A549 (cell line): Measurements from ENCODE around the gene SYTL2. TPM values are rescaled to one million over a fixed set of nuclear protein-coding genes. Genes with fewer than 3 reads are reported as not detected.

Source experiments
- ATAC-seq, 2 experiments: fragments of 200-7000 bp in 1 of 2; fragments of >200 bp in 1 of 2; cut with Nextera tagmentation in 1 of 2; cut with Tn5 transposase in 1 of 2; 3 replicates each; pipeline versions ENCODE4 v1.8.0 to v1.9.1; 2018 to 2020; ENCODE audit warnings: mild to moderate bottlenecking in 1 of 2, moderate library complexity in 1 of 2
- CTCF ChIA-PET: fragments of 300-600 bp; sonication (Branson Sonifier 250); formaldehyde crosslinking; extraction: SDS; loops from one replicate; lab custom pipeline; 2021; ENCODE audit warnings: antibody characterized with exemption, inconsistent platforms; lab: Yijun Ruan, JAX
- POLR2A ChIA-PET: fragments of 350-600 bp; formaldehyde crosslinking; extraction: SDS; loops from one replicate; lab custom pipeline; 2021; ENCODE audit warnings: antibody characterized with exemption, inconsistent platforms; lab: Yijun Ruan, JAX
- DNase-seq, 2 experiments: peaks; one replicate each; pipeline versions ENCODE4 v3.0.0 to v3.0.0-alpha.2; 2011 to 2016; ENCODE audit warnings: low read depth in 1 of 2, low spot score in 1 of 2
- FAIRE-seq: peaks from 2 replicates; lab custom pipeline; 2011; peaks lifted over from hg19 to GRCh38; lab: Jason Lieb, UNC
- H3K27ac ChIP-seq, 2 experiments: fragments of >200 bp; sonication (Bioruptor Twin); formaldehyde crosslinking; 3 replicates each; pipeline ENCODE4 v1.5.1; 2016 to 2017
- H3K4me1 ChIP-seq: fragments of >200 bp; sonication (Bioruptor Twin); formaldehyde crosslinking; 3 replicates; pipeline ENCODE4 v1.6.1; 2016
- H3K4me2 ChIP-seq: fragments of >200 bp; sonication (Bioruptor Twin); formaldehyde crosslinking; 3 replicates; pipeline ENCODE4 v1.6.1; 2016
- H3K4me3 ChIP-seq: fragments of >200 bp; sonication (Bioruptor Twin); formaldehyde crosslinking; 3 replicates; pipeline ENCODE4 v1.5.1; 2016
- H3K9me3 ChIP-seq: fragments of >200 bp; sonication (Bioruptor Twin); formaldehyde crosslinking; 3 replicates; pipeline ENCODE4 v1.6.1; 2016
- BHLHE40 ChIP-seq: IDR thresholded peaks from 2 replicates; pipeline ENCODE4 v1.6.1; 2012; ENCODE audit warnings: low read depth, low read length, inconsistent platforms
- CBX8 ChIP-seq: fragments of 200-600 bp; sonication (generic); IDR thresholded peaks from 2 replicates; pipeline ENCODE4 v1.6.1; 2016
- CHD4 ChIP-seq: fragments of 200-600 bp; sonication (generic); IDR thresholded peaks from 2 replicates; pipeline ENCODE4 v1.6.1; 2016; ENCODE audit warnings: antibody characterized with exemption, mild to moderate bottlenecking, borderline replicate concordance
- CTCF ChIP-seq: fragments of >200 bp; sonication (Bioruptor Twin); formaldehyde crosslinking; IDR thresholded peaks from 3 replicates; pipeline ENCODE4 v1.5.1; 2016
- EHMT2 ChIP-seq: fragments of 200-600 bp; sonication (generic); IDR thresholded peaks from 2 replicates; pipeline ENCODE4 v1.6.1; 2016; ENCODE audit warnings: antibody characterized with exemption, low read depth, mild to moderate bottlenecking, moderate library complexity
- ESRRA ChIP-seq: fragments of 150-350 bp; IDR thresholded peaks from 2 replicates; pipeline ENCODE4 v1.6.1; 2014; ENCODE audit warnings: mild to moderate bottlenecking, low read length, borderline replicate concordance
- FOSB ChIP-seq: fragments of 250-450 bp; sonication (Bioruptor Pico); IDR thresholded peaks from 2 replicates; pipeline ENCODE4 v1.5.0; 2020; ENCODE audit warnings: mild to moderate bottlenecking, moderate library complexity
- FOXS1 ChIP-seq: fragments of 250-450 bp; sonication (Bioruptor Pico); IDR thresholded peaks from 2 replicates; pipeline ENCODE4 v1.5.0; 2020; ENCODE audit warnings: mild to moderate bottlenecking, moderate library complexity
- GATA3 ChIP-seq: IDR thresholded peaks from 2 replicates; pipeline ENCODE4 v1.6.1; 2012; ENCODE audit warnings: borderline replicate concordance
- HDAC2 ChIP-seq: fragments of 200-600 bp; sonication (generic); IDR thresholded peaks from 2 replicates; pipeline ENCODE4 v1.6.1; 2016
- HEYL ChIP-seq: fragments of 250-450 bp; sonication (Bioruptor Pico); IDR thresholded peaks from 2 replicates; pipeline ENCODE4 v1.8.0; 2021; ENCODE audit warnings: mild to moderate bottlenecking, moderate library complexity
- HOXA7 ChIP-seq: fragments of 250-450 bp; sonication (Bioruptor Pico); IDR thresholded peaks from 2 replicates; pipeline ENCODE4 v1.5.0; 2020; ENCODE audit warnings: mild to moderate bottlenecking, moderate library complexity
- HOXB13 ChIP-seq: fragments of 250-450 bp; sonication (Bioruptor Pico); IDR thresholded peaks from 2 replicates; pipeline ENCODE4 v1.5.0; 2020; ENCODE audit warnings: low read depth, mild to moderate bottlenecking, moderate library complexity
- HOXB5 ChIP-seq: fragments of 250-450 bp; sonication (Bioruptor Pico); IDR thresholded peaks from 2 replicates; pipeline ENCODE4 v1.5.0; 2020; ENCODE audit warnings: mild to moderate bottlenecking, moderate library complexity
- JUN ChIP-seq, 2 experiments: fragments of >200 bp; sonication (Bioruptor Twin); formaldehyde crosslinking; IDR thresholded peaks; 2 replicates in 1 of 2; 3 replicates in 1 of 2; pipeline ENCODE4 v1.6.1; 2016 to 2017
- KDM1A ChIP-seq: fragments of 200-600 bp; sonication (generic); IDR thresholded peaks from 2 replicates; pipeline ENCODE4 v1.6.1; 2016; ENCODE audit warnings: low read depth, mild to moderate bottlenecking
- NPAS2 ChIP-seq: fragments of 250-450 bp; sonication (Bioruptor Pico); IDR thresholded peaks from 2 replicates; pipeline ENCODE4 v1.8.0; 2022; ENCODE audit warnings: mild to moderate bottlenecking, moderate library complexity, borderline replicate concordance
- NR3C1 ChIP-seq: fragments of >200 bp; sonication (Bioruptor Twin); formaldehyde crosslinking; IDR thresholded peaks from 3 replicates; pipeline ENCODE4 v1.6.1; 2017
- PHF8 ChIP-seq: fragments of 200-600 bp; sonication (generic); IDR thresholded peaks from 2 replicates; pipeline ENCODE4 v1.6.1; 2016; ENCODE audit warnings: low read depth, mild to moderate bottlenecking, antibody characterized with exemption, moderate library complexity, borderline replicate concordance
- POLR2A ChIP-seq: IDR thresholded peaks from 2 replicates; pipeline ENCODE4 v1.6.1; 2012; ENCODE audit warnings: mild to moderate bottlenecking, low read length
- POLR2AphosphoS2 ChIP-seq: conservative IDR thresholded peaks from 2 replicates; pipeline ENCODE4 v1.6.1; 2012; ENCODE audit warnings: low read length, improper control_type of control experiment, inconsistent platforms
- RAD21 ChIP-seq, 2 experiments: fragments of >200 bp in 1 of 2; sonication (Bioruptor Twin) in 1 of 2; formaldehyde crosslinking in 1 of 2; IDR thresholded peaks in 1 of 2; conservative IDR thresholded peaks in 1 of 2; 2 replicates in 1 of 2; 3 replicates in 1 of 2; pipeline ENCODE4 v1.6.1; 2012 to 2018; ENCODE audit warnings: inconsistent platforms in 1 of 2
- RCOR1 ChIP-seq: fragments of 150-350 bp; IDR thresholded peaks from 2 replicates; pipeline ENCODE4 v1.6.1; 2014; ENCODE audit warnings: antibody characterized with exemption, low read length, low read depth
- REST ChIP-seq: fragments of 200-600 bp; sonication (generic); IDR thresholded peaks from 2 replicates; pipeline ENCODE4 v1.6.1; 2016; ENCODE audit warnings: antibody characterized with exemption, mild to moderate bottlenecking, moderate library complexity
- RFX5 ChIP-seq: fragments of 450-650 bp; IDR thresholded peaks from 2 replicates; pipeline ENCODE4 v1.7.1; 2014; ENCODE audit warnings: antibody characterized with exemption, mild to moderate bottlenecking, moderate library complexity
- RNF2 ChIP-seq: fragments of 200-600 bp; sonication (generic); IDR thresholded peaks from 2 replicates; pipeline ENCODE4 v1.6.1; 2016; ENCODE audit warnings: low read depth, mild to moderate bottlenecking, antibody characterized with exemption, moderate library complexity, borderline replicate concordance
- SMC3 ChIP-seq: fragments of >200 bp; sonication (Bioruptor Twin); formaldehyde crosslinking; IDR thresholded peaks from 3 replicates; pipeline ENCODE4 v1.6.1; 2018; ENCODE audit warnings: inconsistent platforms
- SREBF2 ChIP-seq: fragments of 450-650 bp; IDR thresholded peaks from 2 replicates; pipeline ENCODE4 v1.6.1; 2014; ENCODE audit warnings: mild to moderate bottlenecking, moderate library complexity
- TFCP2L1 ChIP-seq: fragments of 250-450 bp; sonication (Bioruptor Pico); IDR thresholded peaks from 2 replicates; pipeline ENCODE4 v1.5.0; 2021; ENCODE audit warnings: mild to moderate bottlenecking
- ZC3H11A ChIP-seq: fragments of 450-650 bp; IDR thresholded peaks from 2 replicates; pipeline ENCODE4 v1.6.1; 2014; ENCODE audit warnings: antibody characterized with exemption, mild to moderate bottlenecking
- ZFP36 ChIP-seq: fragments of 450-650 bp; IDR thresholded peaks from 2 replicates; pipeline ENCODE4 v1.6.1; 2014; ENCODE audit warnings: borderline replicate concordance; ENCODE audit not compliant: partially characterized antibody
- WGBS: methylation state at CpG from one replicate; pipeline ENCODE4 v1.1.6; 2017; ENCODE audit errors: missing lambda C conversion rate; 5-methylcytosine and 5-hydroxymethylcytosine counted together
- polyA plus RNA-seq, 4 experiments: library from polyadenylated mRNA; depleted of rRNA in 3 of 4; stranded (reverse); fragments of >200 nt; fragmentation: RNase III in 1 of 4; extraction: RNeasy Plus Mini Kit Qiagen cat#74134 plus additional on column Dnase treatment in 1 of 4; gene quantifications; 2 replicates in 3 of 4; 3 replicates in 1 of 4; pipeline ENCODE4 v1.2.3, GENCODE V29; 2011 to 2017
- TF ChIP-seq, protein P1 (sequence below): IDR thresholded peaks from 2 replicates; pipeline ENCODE4 v1.6.1; 2012
- TF ChIP-seq, protein P2 (sequence below): fragments of 250-450 bp; sonication (Bioruptor Pico); IDR thresholded peaks from 2 replicates; pipeline ENCODE4 v1.5.0; 2021; ENCODE audit warnings: mild to moderate bottlenecking, moderate library complexity, borderline replicate concordance
- TF ChIP-seq, protein P3 (sequence below): fragments of >200 bp; sonication (Bioruptor Twin); formaldehyde crosslinking; IDR thresholded peaks from 2 replicates; pipeline ENCODE4 v1.6.1; 2016

Gene SYTL2
- polyA plus RNA-seq, 2 of the 4 experiments (the other 2 are of a cell fraction): 11.6 to 34.2 TPM

DNA sequence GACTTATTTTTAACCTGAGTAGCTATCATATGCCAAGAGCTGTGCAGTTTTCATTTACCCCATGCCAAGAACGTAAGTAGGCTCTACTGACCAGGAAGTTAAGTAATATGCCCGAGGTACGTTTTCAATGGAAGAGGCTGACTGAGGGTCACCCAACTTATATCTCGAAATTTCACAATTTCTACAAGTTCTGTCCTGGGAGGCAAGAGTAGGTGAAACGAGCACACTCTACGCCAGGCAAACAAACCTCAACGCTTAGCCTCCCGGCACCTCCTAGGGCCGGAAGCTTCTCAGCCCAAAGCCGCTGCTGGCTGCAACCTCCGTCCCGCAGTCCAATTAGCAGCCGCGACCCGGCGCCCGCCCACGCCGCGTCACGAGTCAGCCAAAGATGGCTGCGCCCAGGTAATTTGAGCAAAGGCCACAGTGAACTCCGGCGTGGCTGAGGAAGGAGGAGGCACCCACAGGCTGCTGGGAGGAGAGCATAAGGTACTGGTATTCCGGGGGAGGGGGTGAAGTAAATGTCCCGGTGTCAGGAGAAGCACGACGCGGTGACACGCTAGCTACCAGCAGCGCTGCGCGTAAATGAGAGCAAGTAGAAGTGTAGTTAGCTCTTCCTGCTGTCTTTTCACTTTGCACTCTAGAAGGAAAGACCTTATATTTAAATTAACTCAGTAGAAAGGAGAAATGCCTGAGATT lies 163.2 kb downstream of the SYTL2 start, which contains the start of gene TMEM126A:
Gene TMEM126A (plus strand): TSS at position 364 of the 696 bp plus-strand sequence. CDS start 2,289 bp downstream, outside the sequence.
- FAIRE-seq (peak; percentile 74), ATAC-seq (peak; percentile 97 to 98), DNase-seq (peak; percentile 77 to 89)
- POLR2A ChIA-PET: interaction anchor here (0.6 to 3.5 kb wide), 10 partner anchors 10 to 598 kb away, joined by 3 to 37 read pairs (median 4); partner anchors contain the start of genes CREBZF, DLG2 and TMEM126B
- CTCF ChIA-PET: interaction anchor here (0.8 to 2.1 kb wide), 5 partner anchors 11 to 208 kb away, joined by 3 to 6 read pairs (median 3); partner anchors contain the start of gene CCDC83
- peak within 1 kb of the TSS; percentile 75 for H3K4me3 ChIP-seq
- under 1% methylated on average over 31 of the region's 33 CpGs for WGBS
- H3K27ac ChIP-seq: peak within 1 kb of the TSS; percentile 86 to 89
- peaks cover 18% of the 10 kb centered on the region; the same call in 2 of the 3 replicates for H3K4me1 ChIP-seq
- no peaks in the 10 kb centered on the region for H3K9me3 ChIP-seq
- H3K4me2 ChIP-seq: peak within 1 kb of the TSS; percentile 87
- TF ChIP-seq RNF2: no peak
- TF ChIP-seq, protein P1, sequence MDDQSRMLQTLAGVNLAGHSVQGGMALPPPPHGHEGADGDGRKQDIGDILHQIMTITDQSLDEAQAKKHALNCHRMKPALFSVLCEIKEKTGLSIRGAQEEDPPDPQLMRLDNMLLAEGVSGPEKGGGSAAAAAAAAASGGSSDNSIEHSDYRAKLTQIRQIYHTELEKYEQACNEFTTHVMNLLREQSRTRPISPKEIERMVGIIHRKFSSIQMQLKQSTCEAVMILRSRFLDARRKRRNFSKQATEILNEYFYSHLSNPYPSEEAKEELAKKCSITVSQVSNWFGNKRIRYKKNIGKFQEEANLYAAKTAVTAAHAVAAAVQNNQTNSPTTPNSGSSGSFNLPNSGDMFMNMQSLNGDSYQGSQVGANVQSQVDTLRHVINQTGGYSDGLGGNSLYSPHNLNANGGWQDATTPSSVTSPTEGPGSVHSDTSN: no peak
- TF ChIP-seq GATA3: no peak
- TF ChIP-seq BHLHE40: no peak
- TF ChIP-seq KDM1A: no peak
- no peak for TF ChIP-seq RCOR1
- peak; percentile 58; the same call in 1 of the 2 replicates for TF ChIP-seq HDAC2
- TF ChIP-seq EHMT2: no peak
- no peak for TF ChIP-seq TFCP2L1 (CRISPR knock-in tag)
- TF ChIP-seq, protein P2, sequence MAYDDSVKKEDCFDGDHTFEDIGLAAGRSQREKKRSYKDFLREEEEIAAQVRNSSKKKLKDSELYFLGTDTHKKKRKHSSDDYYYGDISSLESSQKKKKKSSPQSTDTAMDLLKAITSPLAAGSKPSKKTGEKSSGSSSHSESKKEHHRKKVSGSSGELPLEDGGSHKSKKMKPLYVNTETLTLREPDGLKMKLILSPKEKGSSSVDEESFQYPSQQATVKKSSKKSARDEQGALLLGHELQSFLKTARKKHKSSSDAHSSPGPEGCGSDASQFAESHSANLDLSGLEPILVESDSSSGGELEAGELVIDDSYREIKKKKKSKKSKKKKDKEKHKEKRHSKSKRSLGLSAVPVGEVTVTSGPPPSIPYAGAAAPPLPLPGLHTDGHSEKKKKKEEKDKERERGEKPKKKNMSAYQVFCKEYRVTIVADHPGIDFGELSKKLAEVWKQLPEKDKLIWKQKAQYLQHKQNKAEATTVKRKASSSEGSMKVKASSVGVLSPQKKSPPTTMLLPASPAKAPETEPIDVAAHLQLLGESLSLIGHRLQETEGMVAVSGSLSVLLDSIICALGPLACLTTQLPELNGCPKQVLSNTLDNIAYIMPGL (CRISPR knock-in tag): no peak
- no peak for TF ChIP-seq ESRRA
- TF ChIP-seq ZC3H11A: no peak
- TF ChIP-seq SMC3: no peak
- no peak for TF ChIP-seq HOXB13 (CRISPR knock-in tag)
- TF ChIP-seq RAD21 (conservative IDR thresholded peaks at IDR 0.05 in 1 of 2, IDR thresholded peaks at IDR 0.05 in 1 of 2): no peak
- no peak for TF ChIP-seq REST
- no peak for TF ChIP-seq FOSB (CRISPR knock-in tag)
- TF ChIP-seq, protein P3, sequence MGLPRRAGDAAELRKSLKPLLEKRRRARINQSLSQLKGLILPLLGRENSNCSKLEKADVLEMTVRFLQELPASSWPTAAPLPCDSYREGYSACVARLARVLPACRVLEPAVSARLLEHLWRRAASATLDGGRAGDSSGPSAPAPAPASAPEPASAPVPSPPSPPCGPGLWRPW: no peak
- TF ChIP-seq POLR2AphosphoS2: no peak; the same call in 1 of the 2 replicates
- TF ChIP-seq CTCF: no peak
- peak; percentile 86 for TF ChIP-seq PHF8
- TF ChIP-seq CHD4: no peak
- TF ChIP-seq NR3C1: no peak
- no peak for TF ChIP-seq HEYL (CRISPR knock-in tag)
- TF ChIP-seq HOXA7 (CRISPR knock-in tag): no peak
- no peak for TF ChIP-seq CBX8
- no peak for TF ChIP-seq ZFP36
- no peak for TF ChIP-seq NPAS2
- TF ChIP-seq JUN (IDR thresholded peaks at IDR 0.05): peak; percentile 68 to 79; a peak in 4 of 5 replicates
- 0 out of 2 replicates have a peak, but pooled peaks have one; percentile 23 for TF ChIP-seq RFX5
- TF ChIP-seq FOXS1 (CRISPR knock-in tag): no peak
- TF ChIP-seq SREBF2: no peak
- peak; percentile 88 for TF ChIP-seq POLR2A
- TF ChIP-seq HOXB5 (CRISPR knock-in tag): no peak
